Type B pancreatic cell (in vitro differentiated cells): ENCODE data around the gene FAM117A. TPM values are rescaled to one million over a fixed set of nuclear protein-coding genes. Genes with fewer than 3 reads are reported as not detected.

Source experiments
- DNase-seq: peaks from one replicate; pipeline ENCODE4 v3.0.0; 2021; ENCODE audit warnings: mixed read lengths; ENCODE audit not compliant: unreplicated experiment; ENCODE audit errors: extremely low spot score
- H3K27ac Mint-ChIP-seq: 2 replicates; pipeline ENCODE4 v1.8.0; 2021; ENCODE audit warnings: mild to moderate bottlenecking, mixed read lengths
- H3K27me3 Mint-ChIP-seq: 2 replicates; pipeline ENCODE4 v1.8.0; 2021; ENCODE audit warnings: mixed read lengths
- H3K36me3 Mint-ChIP-seq: 2 replicates; pipeline ENCODE4 v1.8.0; 2021; ENCODE audit warnings: mixed read lengths
- H3K4me1 Mint-ChIP-seq: one replicate; pipeline ENCODE4 v1.8.0; 2021; ENCODE audit warnings: mixed read lengths; ENCODE audit not compliant: unreplicated experiment
- H3K4me3 Mint-ChIP-seq: 2 replicates; pipeline ENCODE4 v1.8.0; 2021; ENCODE audit warnings: mild to moderate bottlenecking, mixed read lengths
- H3K9me3 Mint-ChIP-seq: 2 replicates; pipeline ENCODE4 v1.8.0; 2021; ENCODE audit warnings: mixed read lengths
- CTCF ChIP-seq: fragments of 200-600 bp; sonication (generic); conservative IDR thresholded peaks from 2 replicates; pipeline ENCODE4 v1.5.0; 2021; ENCODE audit warnings: antibody characterized with exemption, mild to moderate bottlenecking
- total RNA-seq: library from RNA; stranded (reverse); gene quantifications from 2 replicates; pipeline ENCODE4 v1.2.1, GENCODE V29; 2021; ENCODE audit warnings: low replicate concordance

Gene FAM117A
- total RNA-seq, 1 donor from 2014 or later, result 13.0 TPM

- TF ChIP-seq CTCF, result no peak
Measured at GRCh38 chr17:49692751-49693150, 71.2 kb downstream of the FAM117A start.

GRCh38 chr17:49691677-49692191 lies 72.2 kb downstream of the FAM117A start:
- Mint-ChIP-seq H3K27ac (no peak overlapping the region), H3K9me3 (no peaks in the 10 kb centered on the region), H3K36me3 (no peaks in the 10 kb centered on the region), H3K27me3 (peaks cover 34% of the 10 kb centered on the region), H3K4me3 (no peak overlapping the region), H3K4me1 (peaks cover 15% of the 10 kb centered on the region)
- DNase-seq, result no peak
- no peak for TF ChIP-seq CTCF

More at GRCh38 chr17:49692751-49693150, 71.2 kb downstream of the FAM117A start:
- no peaks in the 10 kb centered on the region for H3K9me3 Mint-ChIP-seq
- no peaks in the 10 kb centered on the region for H3K36me3 Mint-ChIP-seq
- H3K27ac Mint-ChIP-seq, result no peak overlapping the region
- DNase-seq, result no peak
- H3K4me3 Mint-ChIP-seq, result no peak overlapping the region
- peaks cover 32% of the 10 kb centered on the region for H3K27me3 Mint-ChIP-seq
- peaks cover 15% of the 10 kb centered on the region for H3K4me1 Mint-ChIP-seq

- Mint-ChIP-seq H3K4me1 (peaks cover 15% of the 10 kb centered on the region), H3K27me3 (peaks cover 36% of the 10 kb centered on the region), H3K27ac (no peak overlapping the region)
Measured at GRCh38 chr17:49691086-49691676, 72.8 kb downstream of the FAM117A start.

GRCh38 chr17:49690256-49690655 lies 73.7 kb downstream of the FAM117A start:
- peaks cover 35% of the 10 kb centered on the region for H3K27me3 Mint-ChIP-seq
- H3K27ac Mint-ChIP-seq, result no peak overlapping the region
- TF ChIP-seq CTCF, result no peak
- peaks cover 13% of the 10 kb centered on the region for H3K4me1 Mint-ChIP-seq
- no peak overlapping the region for H3K4me3 Mint-ChIP-seq
- H3K9me3 Mint-ChIP-seq, result no peaks in the 10 kb centered on the region
- H3K36me3 Mint-ChIP-seq, result no peaks in the 10 kb centered on the region
- no peak for DNase-seq

More at GRCh38 chr17:49691086-49691676, 72.8 kb downstream of the FAM117A start:
- no peak for DNase-seq
- Mint-ChIP-seq H3K4me3 (no peak overlapping the region), H3K9me3 (no peaks in the 10 kb centered on the region), H3K36me3 (no peaks in the 10 kb centered on the region)
- TF ChIP-seq CTCF, result no peak

GRCh38 chr17:49688848-49689247 lies 75.1 kb downstream of the FAM117A start:
- Mint-ChIP-seq H3K4me3 (no peak overlapping the region), H3K9me3 (no peaks in the 10 kb centered on the region), H3K27me3 (peaks cover 27% of the 10 kb centered on the region), H3K27ac (no peak overlapping the region), H3K4me1 (peaks cover 9% of the 10 kb centered on the region), H3K36me3 (no peaks in the 10 kb centered on the region)
- DNase-seq, result no peak
- no peak for TF ChIP-seq CTCF
